ENCODE data around the gene GRM7. TPM values are rescaled to one million over a fixed set of nuclear protein-coding genes. Genes with fewer than 3 reads are reported as not detected.

Gene GRM7
- 1 to 10 TPM in 1 of 6 donors, under 1 TPM in 1, not detected in 4; 0.46 to 8.6 TPM for total RNA-seq

DNA sequence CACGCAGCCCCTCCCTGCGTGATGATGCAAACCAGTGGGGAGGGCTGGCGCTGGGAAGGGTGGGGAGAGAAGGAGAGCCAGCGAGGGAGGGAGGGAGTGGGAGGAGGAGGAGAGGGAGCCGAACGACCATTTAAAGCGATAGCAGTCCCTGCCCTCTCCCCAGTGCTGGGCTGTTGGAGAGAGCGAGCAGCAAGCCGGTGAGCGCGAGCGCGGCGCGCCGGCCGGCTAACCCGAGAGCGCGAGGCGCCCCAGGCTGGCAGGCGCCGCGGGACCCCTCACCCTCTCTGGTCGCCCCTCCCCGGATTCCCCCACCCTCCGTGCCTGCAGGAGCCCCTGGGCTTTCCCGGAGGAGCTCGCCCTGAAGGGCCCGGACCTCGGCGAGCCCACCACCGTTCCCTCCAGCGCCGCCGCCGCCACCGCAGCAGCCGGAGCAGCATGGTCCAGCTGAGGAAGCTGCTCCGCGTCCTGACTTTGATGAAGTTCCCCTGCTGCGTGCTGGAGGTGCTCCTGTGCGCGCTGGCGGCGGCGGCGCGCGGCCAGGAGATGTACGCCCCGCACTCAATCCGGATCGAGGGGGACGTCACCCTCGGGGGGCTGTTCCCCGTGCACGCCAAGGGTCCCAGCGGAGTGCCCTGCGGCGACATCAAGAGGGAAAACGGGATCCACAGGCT, at the start of gene GRM7:
Gene GRM7, plus strand, starts transcription at position 162 of the 671 bp plus-strand sequence.
- Histone ChIP-seq H3K4me1 (peaks cover 0 to 9% (median 0%) of the 10 kb centered on the region in 4 donors), H3K9me3 (no peaks in the 10 kb centered on the region), H3K36me3 (no peaks in the 10 kb centered on the region), H3K27me3 (peaks cover 0 to 7% (median 2%) of the 10 kb centered on the region in 4 donors), H3K27ac (no peak within 1 kb of the TSS), H3K4me3 (peak within 1 kb of the TSS in 3 of 4 donors; percentile 3 to 29 (median 18))
- DNase-seq (peak in 1 of 2 donors; percentile 75), ATAC-seq (ENCODE audit: low FRiP score in 2 of 2) (peak in 1 of 2 donors; percentile 69)
- TF ChIP-seq EP300 (IDR thresholded peaks at IDR 0.05) (no peak), POLR2A (IDR thresholded peaks at IDR 0.05) (no peak), POLR2AphosphoS5 (IDR thresholded peaks at IDR 0.05) (no peak)
- TF ChIP-seq, protein P1, sequence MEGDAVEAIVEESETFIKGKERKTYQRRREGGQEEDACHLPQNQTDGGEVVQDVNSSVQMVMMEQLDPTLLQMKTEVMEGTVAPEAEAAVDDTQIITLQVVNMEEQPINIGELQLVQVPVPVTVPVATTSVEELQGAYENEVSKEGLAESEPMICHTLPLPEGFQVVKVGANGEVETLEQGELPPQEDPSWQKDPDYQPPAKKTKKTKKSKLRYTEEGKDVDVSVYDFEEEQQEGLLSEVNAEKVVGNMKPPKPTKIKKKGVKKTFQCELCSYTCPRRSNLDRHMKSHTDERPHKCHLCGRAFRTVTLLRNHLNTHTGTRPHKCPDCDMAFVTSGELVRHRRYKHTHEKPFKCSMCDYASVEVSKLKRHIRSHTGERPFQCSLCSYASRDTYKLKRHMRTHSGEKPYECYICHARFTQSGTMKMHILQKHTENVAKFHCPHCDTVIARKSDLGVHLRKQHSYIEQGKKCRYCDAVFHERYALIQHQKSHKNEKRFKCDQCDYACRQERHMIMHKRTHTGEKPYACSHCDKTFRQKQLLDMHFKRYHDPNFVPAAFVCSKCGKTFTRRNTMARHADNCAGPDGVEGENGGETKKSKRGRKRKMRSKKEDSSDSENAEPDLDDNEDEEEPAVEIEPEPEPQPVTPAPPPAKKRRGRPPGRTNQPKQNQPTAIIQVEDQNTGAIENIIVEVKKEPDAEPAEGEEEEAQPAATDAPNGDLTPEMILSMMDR (IDR thresholded peaks at IDR 0.05) = no peak
- 0 to 2% methylated on average over 5 to 7 of the region's 62 CpGs for WGBS, 2 donors

DNA sequence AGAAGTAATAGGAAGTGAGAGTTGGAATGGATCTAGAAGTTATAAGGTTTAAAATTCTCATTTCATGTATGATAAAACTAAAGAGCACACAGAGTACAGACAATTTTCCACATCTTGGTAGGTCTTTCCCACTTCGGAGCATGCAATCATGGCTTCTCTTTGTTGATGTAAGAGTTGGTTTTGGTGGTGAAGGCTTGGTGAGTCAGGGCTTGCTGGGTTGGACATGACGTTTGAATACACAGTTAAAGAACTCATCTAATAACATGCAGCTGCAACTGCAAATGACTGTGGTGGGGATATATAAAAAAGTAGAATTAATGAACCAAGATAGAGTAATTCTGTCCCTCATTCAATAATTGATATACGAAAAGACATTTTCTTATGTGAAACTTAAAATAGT, 39.5 kb upstream of the GRM7 start:
- no peaks in the 10 kb centered on the region for H3K36me3 ChIP-seq
- H3K27me3 ChIP-seq = no peaks in the 10 kb centered on the region
- no peak overlapping the region for H3K27ac ChIP-seq
- no peak for DNase-seq
- 86 to 90% methylated on average over 3 of the region's 3 CpGs for WGBS, 2 donors
- H3K4me3 ChIP-seq = no peak overlapping the region
- H3K4me1 ChIP-seq = no peaks in the 10 kb centered on the region
- H3K9me3 ChIP-seq = no peaks in the 10 kb centered on the region
- TF ChIP-seq EP300 (IDR thresholded peaks at IDR 0.05) (no peak), POLR2AphosphoS5 (IDR thresholded peaks at IDR 0.05) (no peak), POLR2A (IDR thresholded peaks at IDR 0.05) (no peak)
- TF ChIP-seq, protein P1 (IDR thresholded peaks at IDR 0.05) = no peak
- ATAC-seq (ENCODE audit: low FRiP score in 2 of 2) = no peak

DNA sequence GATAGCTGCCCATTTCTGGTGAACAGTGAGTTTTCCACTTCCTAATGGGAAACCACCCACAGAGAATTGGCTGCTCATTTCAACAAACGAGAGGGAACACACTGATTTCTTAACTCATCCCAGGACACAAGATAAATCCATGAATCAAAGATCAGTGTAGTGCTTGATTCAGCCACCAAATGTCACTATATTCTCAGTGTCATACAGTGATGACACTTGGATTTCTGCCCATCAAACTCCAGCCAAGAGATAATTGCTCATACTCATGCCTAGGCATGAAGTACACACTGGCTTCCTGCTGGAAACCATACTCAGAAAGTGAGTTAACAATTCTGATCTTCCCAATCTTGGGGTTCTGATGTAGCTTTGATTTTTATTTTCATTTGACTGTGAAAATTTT, 35.4 kb upstream of the GRM7 start:
- TF ChIP-seq, protein P1 (IDR thresholded peaks at IDR 0.05) = no peak
- TF ChIP-seq POLR2AphosphoS5 (IDR thresholded peaks at IDR 0.05) (no peak), EP300 (IDR thresholded peaks at IDR 0.05) (no peak), POLR2A (IDR thresholded peaks at IDR 0.05) (no peak)
- ATAC-seq (ENCODE audit: low FRiP score in 2 of 2) = no peak
- DNase-seq = no peak

DNA sequence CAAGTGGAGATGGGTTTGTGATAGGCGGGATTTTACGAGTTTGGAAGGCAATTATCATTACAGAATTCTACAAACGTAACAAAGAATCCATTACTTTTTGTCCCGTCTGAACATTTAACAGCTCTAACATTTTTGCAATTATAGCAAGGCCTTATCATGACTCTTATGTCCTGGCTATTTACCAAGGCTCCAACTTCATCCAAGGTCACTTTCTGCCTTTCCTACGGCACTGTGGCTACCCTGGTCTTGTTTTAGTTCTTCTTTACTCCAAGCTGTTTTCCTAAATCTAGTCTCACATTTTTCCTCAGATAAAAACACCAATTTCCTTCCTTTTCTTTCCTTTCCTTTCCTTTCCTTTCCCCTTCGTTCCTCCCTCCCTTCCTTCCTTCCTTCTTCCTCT, 33.5 kb upstream of the GRM7 start:
- Histone ChIP-seq H3K27me3 (no peaks in the 10 kb centered on the region), H3K4me1 (no peaks in the 10 kb centered on the region), H3K4me3 (no peak overlapping the region), H3K9me3 (no peaks in the 10 kb centered on the region), H3K36me3 (no peaks in the 10 kb centered on the region), H3K27ac (no peak overlapping the region)
- TF ChIP-seq POLR2AphosphoS5 (IDR thresholded peaks at IDR 0.05) = no peak
- TF ChIP-seq, protein P1 (IDR thresholded peaks at IDR 0.05) = no peak
- TF ChIP-seq EP300 (IDR thresholded peaks at IDR 0.05) = no peak
- TF ChIP-seq POLR2A (IDR thresholded peaks at IDR 0.05) = no peak
- WGBS, 2 donors = 64 to 74% methylated on average over 6 of the region's 6 CpGs
- no peak for ATAC-seq (ENCODE audit: low FRiP score in 2 of 2)
- no peak for DNase-seq

More for the DNA sequence above, 35.4 kb upstream of the GRM7 start:
- H3K9me3 ChIP-seq = no peaks in the 10 kb centered on the region
- no peaks in the 10 kb centered on the region for H3K36me3 ChIP-seq
- WGBS, 2 donors = 52 to 64% methylated on average over 1 of the region's 1 CpG
- H3K27me3 ChIP-seq = no peaks in the 10 kb centered on the region
- no peaks in the 10 kb centered on the region for H3K4me1 ChIP-seq
- H3K4me3 ChIP-seq = no peak overlapping the region
- no peak overlapping the region for H3K27ac ChIP-seq

DNA sequence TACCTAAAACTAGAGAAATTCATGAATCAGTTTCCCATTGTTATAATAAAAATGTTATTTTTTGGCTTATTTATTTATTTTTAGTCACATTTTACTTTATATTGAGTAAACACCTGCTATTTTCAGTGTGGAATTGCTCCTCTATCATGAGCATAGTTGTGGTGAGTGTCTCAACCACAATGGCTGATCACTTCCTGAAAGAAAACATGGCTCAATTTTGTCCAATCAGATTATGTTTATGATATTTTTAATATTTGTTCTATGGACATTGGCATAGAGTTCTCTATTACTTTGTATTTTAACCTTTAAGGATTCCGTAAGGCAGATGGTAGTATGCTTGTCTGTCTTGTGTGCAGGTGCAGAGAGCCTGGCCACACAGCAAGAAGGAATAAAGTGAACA, 16.2 kb upstream of the GRM7 start:
- ATAC-seq (ENCODE audit: low FRiP score in 2 of 2) = no peak
- Histone ChIP-seq H3K9me3 (no peaks in the 10 kb centered on the region), H3K27me3 (no peaks in the 10 kb centered on the region)

More for the DNA sequence above, 16.2 kb upstream of the GRM7 start:
- TF ChIP-seq, protein P1 (IDR thresholded peaks at IDR 0.05) = no peak
- TF ChIP-seq POLR2A (IDR thresholded peaks at IDR 0.05) = no peak
- TF ChIP-seq EP300 (IDR thresholded peaks at IDR 0.05) = no peak
- TF ChIP-seq POLR2AphosphoS5 (IDR thresholded peaks at IDR 0.05) = no peak
- H3K4me3 ChIP-seq = no peak overlapping the region
- no peaks in the 10 kb centered on the region for H3K36me3 ChIP-seq
- no peaks in the 10 kb centered on the region for H3K4me1 ChIP-seq
- no peak for DNase-seq
- no peak overlapping the region for H3K27ac ChIP-seq
- 82 to 100% methylated on average over 1 of the region's 1 CpG for WGBS, 2 donors
